Glomerular endothelial cell (primary cell): ENCODE results near the gene CDH5. TPM values are rescaled to one million over a fixed set of nuclear protein-coding genes. Genes with fewer than 3 reads are reported as not detected.

ENCODE experiments used
- DNase-seq: peaks from one replicate; pipeline ENCODE4 v3.0.0-alpha.2; 2011; ENCODE audit warnings: low read depth, low spot score; ENCODE audit errors: extremely low read depth
- total RNA-seq: library from RNA; depleted of rRNA; stranded (reverse); fragments of >200 nt; gene quantifications from 2 replicates; pipeline ENCODE4 v1.2.3, GENCODE V29; 2015

Gene CDH5
- total RNA-seq, 1 donor from 2014 or later: 1,752 TPM

- no peak for DNase-seq
Observed at GRCh38 chr16:66390346-66391108, 24.0 kb downstream of the CDH5 start.

GRCh38 chr16:66391726-66392670 lies 25.5 kb downstream of the CDH5 start:
- no peak for DNase-seq

GRCh38 chr16:66395806-66396555 lies 29.5 kb downstream of the CDH5 start:
- DNase-seq: no peak

- DNase-seq: no peak
Observed at GRCh38 chr16:66397736-66398433, 31.4 kb downstream of the CDH5 start.

GRCh38 chr16:66399031-66399430 lies 32.5 kb downstream of the CDH5 start:
- no peak for DNase-seq

- DNase-seq: no peak
Observed at GRCh38 chr16:66399930-66400329, 33.4 kb downstream of the CDH5 start.

GRCh38 chr16:66400503-66401380 lies 34.3 kb downstream of the CDH5 start:
- DNase-seq: no peak

DNA sequence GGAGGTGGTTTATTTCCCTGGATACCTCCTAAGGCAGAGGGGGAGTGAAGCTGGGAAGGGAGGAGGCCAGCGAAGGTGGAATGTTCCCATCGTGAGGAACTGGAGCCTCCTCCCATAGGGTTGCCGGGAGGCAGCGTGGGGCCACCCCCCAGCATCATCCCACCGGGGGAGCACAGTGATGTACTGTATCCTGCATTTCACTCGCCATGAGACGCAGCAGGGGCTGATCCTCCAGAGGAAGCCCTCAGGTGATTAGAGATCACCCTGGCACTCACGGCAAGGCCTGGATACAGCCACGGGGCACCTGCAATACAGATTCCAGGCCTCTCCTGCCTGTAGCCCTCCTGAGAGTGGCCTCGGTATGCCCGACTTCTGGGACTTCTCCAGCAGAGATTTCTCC lies 35.1 kb downstream of the CDH5 start:
- DNase-seq: no peak

GRCh38 chr16:66402166-66402565 lies 35.7 kb downstream of the CDH5 start:
- no peak for DNase-seq

DNA sequence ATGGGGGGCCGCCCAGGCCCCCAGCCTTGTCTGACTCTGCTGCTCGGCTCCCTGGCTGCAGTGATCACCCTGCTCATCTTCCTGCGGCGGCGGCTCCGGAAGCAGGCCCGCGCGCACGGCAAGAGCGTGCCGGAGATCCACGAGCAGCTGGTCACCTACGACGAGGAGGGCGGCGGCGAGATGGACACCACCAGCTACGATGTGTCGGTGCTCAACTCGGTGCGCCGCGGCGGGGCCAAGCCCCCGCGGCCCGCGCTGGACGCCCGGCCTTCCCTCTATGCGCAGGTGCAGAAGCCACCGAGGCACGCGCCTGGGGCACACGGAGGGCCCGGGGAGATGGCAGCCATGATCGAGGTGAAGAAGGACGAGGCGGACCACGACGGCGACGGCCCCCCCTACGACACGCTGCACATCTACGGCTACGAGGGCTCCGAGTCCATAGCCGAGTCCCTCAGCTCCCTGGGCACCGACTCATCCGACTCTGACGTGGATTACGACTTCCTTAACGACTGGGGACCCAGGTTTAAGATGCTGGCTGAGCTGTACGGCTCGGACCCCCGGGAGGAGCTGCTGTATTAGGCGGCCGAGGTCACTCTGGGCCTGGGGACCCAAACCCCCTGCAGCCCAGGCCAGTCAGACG lies 36.2 kb downstream of the CDH5 start:
- no peak for DNase-seq

DNA sequence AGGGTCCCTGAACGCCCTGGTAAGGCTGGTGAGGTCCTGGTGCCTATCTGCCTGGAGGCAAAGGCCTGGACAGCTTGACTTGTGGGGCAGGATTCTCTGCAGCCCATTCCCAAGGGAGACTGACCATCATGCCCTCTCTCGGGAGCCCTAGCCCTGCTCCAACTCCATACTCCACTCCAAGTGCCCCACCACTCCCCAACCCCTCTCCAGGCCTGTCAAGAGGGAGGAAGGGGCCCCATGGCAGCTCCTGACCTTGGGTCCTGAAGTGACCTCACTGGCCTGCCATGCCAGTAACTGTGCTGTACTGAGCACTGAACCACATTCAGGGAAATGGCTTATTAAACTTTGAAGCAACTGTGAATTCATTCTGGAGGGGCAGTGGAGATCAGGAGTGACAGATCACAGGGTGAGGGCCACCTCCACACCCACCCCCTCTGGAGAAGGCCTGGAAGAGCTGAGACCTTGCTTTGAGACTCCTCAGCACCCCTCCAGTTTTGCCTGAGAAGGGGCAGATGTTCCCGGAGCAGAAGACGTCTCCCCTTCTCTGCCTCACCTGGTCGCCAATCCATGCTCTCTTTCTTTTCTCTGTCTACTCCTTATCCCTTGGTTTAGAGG lies 37.1 kb downstream of the CDH5 start:
- no peak for DNase-seq

DNA sequence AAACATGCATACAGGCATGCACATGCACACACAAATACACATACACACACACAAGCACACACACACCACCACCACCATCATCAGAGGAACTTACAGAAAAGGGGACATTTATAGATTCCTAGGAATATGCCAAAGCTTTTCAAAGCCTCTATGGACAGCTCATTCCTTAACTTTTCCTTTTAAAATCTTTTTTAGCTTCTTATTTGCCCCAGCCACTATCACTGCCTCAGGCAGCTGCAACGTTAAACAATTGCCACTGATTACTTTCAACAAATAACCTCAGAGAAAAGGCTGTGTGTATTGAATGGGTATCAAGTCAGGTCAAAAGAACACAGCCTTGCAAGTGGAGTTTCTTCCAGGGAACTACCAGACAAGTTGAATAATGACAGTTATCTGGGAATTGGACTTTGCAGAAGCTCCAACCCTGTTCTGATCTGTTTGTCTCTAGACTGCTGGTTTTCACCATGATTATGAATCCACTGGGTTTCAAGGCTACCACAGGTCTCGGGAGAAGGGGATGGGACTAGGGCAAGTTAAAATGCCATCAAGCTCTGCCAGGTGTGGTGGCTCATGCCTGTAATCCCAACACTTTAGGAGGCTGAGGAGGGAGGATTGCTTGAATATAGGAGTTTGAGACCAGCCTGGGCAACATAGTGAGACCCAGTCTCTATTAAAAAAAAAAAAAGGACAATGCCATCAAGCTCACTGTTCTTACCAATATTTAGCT lies 38.7 kb downstream of the CDH5 start:
- no peak for DNase-seq

DNA sequence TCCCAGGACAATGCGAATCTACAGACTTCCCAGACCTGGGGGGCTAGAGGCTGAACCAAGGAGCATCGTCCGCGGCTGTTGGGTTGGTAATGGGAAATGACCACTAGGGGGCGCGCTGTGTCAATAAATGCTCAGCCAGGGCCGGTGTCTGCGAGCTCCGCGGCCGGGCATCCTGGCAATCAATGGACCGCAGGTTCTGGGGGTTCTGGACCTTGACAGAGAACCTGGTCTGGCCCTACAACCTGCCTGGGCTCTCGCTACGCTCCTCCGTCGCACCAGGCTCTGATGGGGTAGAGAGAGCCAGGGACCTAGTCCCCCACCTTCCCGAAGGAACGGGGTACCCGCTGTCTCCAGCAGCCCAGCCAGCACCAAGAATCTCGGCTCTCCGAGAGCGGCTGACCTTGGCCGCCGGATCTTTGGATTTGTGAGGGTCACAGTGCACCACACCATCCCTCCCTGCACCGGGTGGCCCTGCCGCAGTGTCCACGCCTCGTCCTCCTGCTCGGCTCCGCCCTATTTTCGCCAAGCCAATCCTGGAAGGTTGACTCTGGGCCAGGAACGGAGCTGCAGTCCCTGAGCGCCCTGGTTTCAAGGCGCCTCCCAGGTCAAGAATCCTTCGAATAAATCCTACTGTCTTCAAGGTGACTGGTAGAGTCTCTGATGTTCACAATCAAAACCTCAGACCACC lies 40.2 kb downstream of the CDH5 start:
- DNase-seq: no peak

DNA sequence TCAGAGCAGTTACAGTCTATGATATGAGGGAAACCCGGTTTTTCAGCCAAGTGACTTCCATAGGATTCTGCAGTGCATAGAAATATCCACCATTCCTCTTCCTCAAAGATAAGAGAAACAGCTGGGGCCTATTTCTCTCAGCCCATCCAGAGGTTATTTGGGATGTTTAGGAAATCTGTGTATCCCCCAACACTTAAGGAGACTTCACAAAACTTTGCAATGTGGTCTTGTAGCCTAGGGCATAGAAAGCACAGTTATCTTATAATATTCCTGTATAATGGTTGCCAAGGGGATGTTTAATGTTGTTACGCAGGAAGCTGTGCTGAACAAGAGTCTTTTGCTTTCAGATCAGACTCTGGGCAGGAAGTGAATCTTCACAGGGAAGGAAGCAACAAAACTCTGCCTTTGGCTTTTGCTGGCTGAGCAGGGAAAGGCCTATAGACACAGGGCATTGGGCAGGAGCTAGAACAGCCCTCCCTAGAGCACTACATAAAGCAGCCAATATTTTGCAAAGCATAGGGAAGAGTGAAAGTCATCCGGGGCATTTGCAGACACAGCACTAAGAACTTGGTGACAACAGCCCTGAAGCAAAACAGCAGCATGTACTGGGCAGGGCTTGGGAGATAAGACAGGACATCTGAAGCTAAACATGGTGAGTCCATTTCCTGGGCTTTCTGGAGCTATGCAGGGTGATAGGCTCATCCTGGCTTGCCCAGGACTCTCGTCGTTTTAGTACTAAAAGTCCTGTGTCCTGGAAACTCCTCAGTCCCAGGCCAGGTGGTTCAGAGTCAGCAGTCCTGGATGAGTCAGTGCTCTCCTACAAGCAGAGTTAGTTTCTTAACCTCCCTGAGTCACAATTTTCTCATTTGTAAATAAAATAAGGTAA lies 41.9 kb downstream of the CDH5 start:
- DNase-seq: no peak

GRCh38 chr16:66409156-66409555 lies 42.7 kb downstream of the CDH5 start:
- no peak for DNase-seq

DNA sequence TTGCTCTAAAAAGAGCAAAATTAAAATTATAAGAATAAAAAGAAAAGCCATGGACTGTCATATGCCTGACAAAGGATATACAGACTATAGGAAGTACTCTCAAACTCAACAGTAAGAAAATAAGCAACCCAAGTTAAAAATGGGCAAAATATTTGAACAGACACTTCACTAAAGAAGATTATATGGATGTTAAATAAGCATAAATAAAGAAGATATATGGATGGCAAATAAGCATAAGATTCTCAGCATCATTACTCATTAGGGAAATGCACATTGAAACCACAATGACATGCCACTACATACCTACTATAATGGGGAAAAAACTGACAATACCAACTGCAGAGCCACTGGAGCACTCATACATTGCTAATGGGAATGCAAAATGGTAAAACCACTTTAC lies 45.7 kb downstream of the CDH5 start:
- DNase-seq: no peak
